GM20000 (cell line): ENCODE results near the gene PIGA.
A peak's percentile ranks its signal among the peaks of the same experiment; 100 is the strongest.
"Not testable (repeated sequence)": the region's sequence is repeated elsewhere in the genome, so short reads cannot be mapped to it uniquely, and the experiment has no call there.

Source experiments
- DNase-seq: peaks from one replicate; pipeline ENCODE4 v3.0.0; 2012; ENCODE audit warnings: low spot score
- CTCF ChIP-seq: IDR thresholded peaks from 2 replicates; pipeline ENCODE4 v1.5.1; 2012; ENCODE audit warnings: mild to moderate bottlenecking, control low read depth; ENCODE audit errors: extremely low read depth, missing control alignments

Gene PIGA

DNA sequence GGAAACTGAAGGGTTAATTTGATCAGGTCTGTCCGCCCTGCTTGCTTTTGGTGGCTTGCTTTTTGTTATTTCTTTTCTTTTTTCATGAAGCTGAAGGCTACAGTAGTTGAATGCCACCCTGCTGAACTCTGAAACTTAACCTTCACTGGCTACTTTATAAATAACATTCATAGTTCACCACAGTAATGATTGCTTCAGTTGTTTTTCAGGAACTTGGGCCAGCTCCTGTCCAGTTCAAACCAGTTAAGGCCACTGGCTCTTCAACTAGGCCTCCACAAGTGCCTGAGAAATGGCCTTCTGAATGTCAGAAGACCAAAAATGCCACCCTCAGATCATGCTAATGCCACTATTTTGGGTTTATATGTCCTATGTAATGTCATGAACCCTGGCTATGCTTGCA, 57.7 kb downstream of the PIGA start:
- DNase-seq, result no peak

DNA sequence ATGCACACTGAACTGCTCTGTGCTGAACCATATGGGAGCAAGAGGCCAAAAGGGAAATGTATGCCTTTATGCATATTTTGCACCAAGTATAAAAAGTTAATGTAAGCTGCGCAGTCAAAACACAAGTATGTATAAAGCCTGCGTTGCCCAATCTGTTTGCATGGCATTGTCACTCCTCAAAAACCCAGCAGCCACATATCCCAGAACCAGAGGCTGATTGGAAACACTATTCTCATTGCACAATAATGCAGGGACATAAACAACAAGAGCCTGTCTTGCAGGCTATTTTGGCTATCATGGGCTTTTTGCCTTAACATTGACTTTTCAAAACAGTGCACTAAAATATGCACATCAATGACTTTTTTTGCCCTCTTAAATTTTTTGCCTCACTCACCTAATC, 60.4 kb downstream of the PIGA start:
- no peak for DNase-seq
- no peak for TF ChIP-seq CTCF

More for the DNA sequence above, 57.7 kb downstream of the PIGA start:
- TF ChIP-seq CTCF, result no peak

- DNase-seq, result not testable (repeated sequence)
These were observed 62.0 kb downstream of the PIGA start for GRCh38 chrX:15273275-15273674.

GRCh38 chrX:15271757-15272156, 63.6 kb downstream of the PIGA start:
- TF ChIP-seq CTCF, result no peak
- no peak for DNase-seq

- DNase-seq, result peak; percentile 5
- TF ChIP-seq CTCF, result no peak
These were observed 65.5 kb downstream of the PIGA start, which contains the start of gene ASB9 for GRCh38 chrX:15269618-15270521. ASB9 (minus strand) TSS chrX:15270083; CDS start chrX:15269874, 209 bp downstream.
